ENCODE results near the gene RHOB. TPM values are rescaled to one million over a fixed set of nuclear protein-coding genes. Genes with fewer than 3 reads are reported as not detected.
A peak's percentile ranks its signal among the peaks of the same experiment; 100 is the strongest.

Gene RHOB
- polyA plus RNA-seq, 1 of the 3 experiments (the other 2 are of a cell fraction), result 50.3 TPM

- ChIA-PET POLR2A (interaction anchor here (0.6 to 1.0 kb wide), 2 partner anchors 87 to 189 kb away, joined by 3 read pairs; no protein-coding TSS in a partner anchor), CTCF (interaction anchor here (0.6 to 10.5 kb wide), 36 partner anchors 9 to 604 kb away, joined by 3 to 188 read pairs (median 4); partner anchors contain the start of gene HS1BP3)
- Histone ChIP-seq H3K9ac (0 out of 2 replicates have a peak overlapping the region, but pooled peaks have one; percentile 2), H3K4me3 (ENCODE audit: low read depth in 2 of 2, low read length in 1 of 2) (no peak overlapping the region), H3K9me3 (no peaks in the 10 kb centered on the region), H3K4me1 (ENCODE audit: control insufficient read depth in 1 of 2, insufficient read depth in 2 of 2, low read depth in 1 of 2, low read length in 1 of 2) (peaks cover 18 to 22% of the 10 kb centered on the region in 2 experiments), H2AFZ (ENCODE audit: low read depth) (no peak overlapping the region), H3K4me2 (no peak overlapping the region), H3F3A (replicated peaks; ENCODE audit: insufficient read depth) (peaks cover 6% of the 10 kb centered on the region), H3K9me2 (no peaks in the 10 kb centered on the region), H4K20me1 (ENCODE audit: insufficient read depth) (peaks cover 21% of the 10 kb centered on the region), H3K79me2 (ENCODE audit: insufficient read depth) (peaks cover 24% of the 10 kb centered on the region), H3K27me3 (ENCODE audit: insufficient read depth) (no peaks in the 10 kb centered on the region), H3K36me3 (replicated peaks in 1 of 2; ENCODE audit: control insufficient read depth in 1 of 2, insufficient read depth in 2 of 2, low read length in 1 of 2) (peaks cover 5 to 6% of the 10 kb centered on the region in 2 experiments), H3K27ac (ENCODE audit: low read depth in 2 of 2, low read length in 1 of 2) (peak overlapping the region in 1 of 2 experiments; percentile 5; a peak in 1 of 4 replicates)
- no peak for DNase-seq
- no peak for TF ChIP-seq REST (IDR thresholded peaks at IDR 0.05; ENCODE audit: low read depth, low read length)
- no peak for TF ChIP-seq TEAD4 (IDR thresholded peaks at IDR 0.05; ENCODE audit: borderline replicate concordance, insufficient read depth)
- TF ChIP-seq, protein P1, sequence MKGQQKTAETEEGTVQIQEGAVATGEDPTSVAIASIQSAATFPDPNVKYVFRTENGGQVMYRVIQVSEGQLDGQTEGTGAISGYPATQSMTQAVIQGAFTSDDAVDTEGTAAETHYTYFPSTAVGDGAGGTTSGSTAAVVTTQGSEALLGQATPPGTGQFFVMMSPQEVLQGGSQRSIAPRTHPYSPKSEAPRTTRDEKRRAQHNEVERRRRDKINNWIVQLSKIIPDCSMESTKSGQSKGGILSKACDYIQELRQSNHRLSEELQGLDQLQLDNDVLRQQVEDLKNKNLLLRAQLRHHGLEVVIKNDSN (IDR thresholded peaks at IDR 0.05; ENCODE audit: borderline replicate concordance, low read depth), result no peak
- WGBS (ENCODE audit: low lambda C conversion rate), result 70% methylated on average over 12 of the region's 12 CpGs
These were observed 2.5 kb upstream of the RHOB start for GRCh38 chr2:20444101-20444992.

DNA sequence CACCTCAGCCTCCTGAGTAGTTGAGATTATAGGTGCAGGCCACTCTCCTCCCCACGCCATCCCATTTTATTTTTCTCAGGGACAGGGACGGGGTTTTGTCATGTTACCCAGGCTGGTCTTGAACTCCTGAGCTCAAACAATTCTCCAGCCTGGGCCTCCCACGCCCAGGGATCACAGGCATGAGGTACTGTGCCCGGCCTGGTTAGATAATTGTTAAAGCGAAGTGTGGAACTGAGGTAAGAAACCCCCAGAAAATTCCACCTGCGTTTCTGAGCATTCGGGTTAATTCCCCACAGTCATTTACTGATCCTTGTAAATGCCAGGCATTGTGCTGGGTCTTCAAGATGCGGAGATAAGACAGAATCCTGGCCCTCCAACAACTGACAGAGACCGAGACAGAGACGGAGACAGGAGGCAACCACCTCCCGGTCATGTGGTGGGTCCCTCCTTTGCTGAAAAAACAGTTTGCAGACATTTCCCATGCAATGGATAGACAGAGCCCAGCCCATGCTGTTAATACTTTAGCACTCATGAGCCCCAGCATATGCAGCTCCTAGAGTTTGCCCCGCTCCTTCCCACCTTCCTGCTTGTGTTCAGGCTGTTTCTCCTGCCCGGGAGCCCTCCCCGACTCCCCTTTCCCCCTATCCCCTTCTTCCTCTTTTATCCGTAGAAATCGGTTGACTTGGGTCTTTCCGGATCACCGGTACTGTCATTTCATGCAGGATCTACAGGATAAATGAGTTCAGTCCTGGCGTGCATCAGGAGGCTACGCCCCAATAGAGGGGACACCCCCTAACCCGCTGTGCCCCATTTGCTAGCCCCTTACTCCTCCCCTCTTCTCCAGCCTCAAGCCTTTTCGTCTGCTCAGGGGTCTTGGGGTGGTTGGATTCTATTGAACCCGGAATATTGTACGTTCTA is 1.6 kb upstream of the RHOB start:
- no peaks in the 10 kb centered on the region for H3K27me3 ChIP-seq (ENCODE audit: insufficient read depth)
- peaks cover 28% of the 10 kb centered on the region for H3K79me2 ChIP-seq (ENCODE audit: insufficient read depth)
- H3K4me3 ChIP-seq (ENCODE audit: low read depth in 2 of 2, low read length in 1 of 2), result no peak overlapping the region
- no peak overlapping the region for H3K27ac ChIP-seq (ENCODE audit: low read depth in 2 of 2, low read length in 1 of 2)
- ChIA-PET POLR2A (interaction anchor here (1.0 to 4.7 kb wide), 5 partner anchors 106 to 198 kb away, joined by 3 to 90 read pairs (median 39); no protein-coding TSS in a partner anchor), CTCF (interaction anchor here (0.8 to 10.5 kb wide), 20 partner anchors 21 to 216 kb away, joined by 3 to 188 read pairs (median 8); partner anchors contain the start of gene HS1BP3)
- H3K36me3 ChIP-seq (replicated peaks in 1 of 2; ENCODE audit: control insufficient read depth in 1 of 2, insufficient read depth in 2 of 2, low read length in 1 of 2), result peaks cover 5 to 7% of the 10 kb centered on the region in 2 experiments
- DNase-seq, result no peak
- H3K9me3 ChIP-seq, result no peaks in the 10 kb centered on the region
- H3K9me2 ChIP-seq, result no peaks in the 10 kb centered on the region
- 92% methylated on average over 23 of the region's 24 CpGs for WGBS (ENCODE audit: low lambda C conversion rate)
- H3K9ac ChIP-seq, result no peak overlapping the region
- H3K4me1 ChIP-seq (ENCODE audit: control insufficient read depth in 1 of 2, insufficient read depth in 2 of 2, low read depth in 1 of 2, low read length in 1 of 2), result peaks cover 25 to 31% of the 10 kb centered on the region in 2 experiments
- H4K20me1 ChIP-seq (ENCODE audit: insufficient read depth), result peaks cover 30% of the 10 kb centered on the region
- H3F3A ChIP-seq (replicated peaks; ENCODE audit: insufficient read depth), result peaks cover 14% of the 10 kb centered on the region
- no peak overlapping the region for H2AFZ ChIP-seq (ENCODE audit: low read depth)
- no peak overlapping the region for H3K4me2 ChIP-seq
- TF ChIP-seq CTCF (IDR thresholded peaks at IDR 0.05), result no peak
- TF ChIP-seq PBX3 (IDR thresholded peaks at IDR 0.05), result no peak
- TF ChIP-seq, protein P1 (IDR thresholded peaks at IDR 0.05; ENCODE audit: borderline replicate concordance, low read depth), result no peak
- no peak for TF ChIP-seq RFX5 (IDR thresholded peaks at IDR 0.05; ENCODE audit: low read length)
- no peak for TF ChIP-seq EZH2phosphoT487 (IDR thresholded peaks at IDR 0.05; ENCODE audit: borderline replicate concordance, low read depth)
- TF ChIP-seq TAF1 (IDR thresholded peaks at IDR 0.05; ENCODE audit: borderline replicate concordance, low read depth, low read length), result no peak
- TF ChIP-seq GABPA (IDR thresholded peaks at IDR 0.05; ENCODE audit: low read depth), result no peak
- TF ChIP-seq TEAD4 (IDR thresholded peaks at IDR 0.05; ENCODE audit: borderline replicate concordance, insufficient read depth), result no peak
- no peak for TF ChIP-seq FOXJ3 (CRISPR knock-in tag; IDR thresholded peaks at IDR 0.05)
- TF ChIP-seq POLR2AphosphoS5 (IDR thresholded peaks at IDR 0.05; ENCODE audit: low read depth, low read length), result no peak

Measured in SK-N-SH (cell line).